Measurements from ENCODE around the gene THSD7B. TPM values are rescaled to one million over a fixed set of nuclear protein-coding genes. Genes with fewer than 3 reads are reported as not detected.

Gene THSD7B
- polyA plus RNA-seq, 2 of the 4 experiments (the other 2 are of a cell fraction) = not detected

GRCh38 chr2:137249463-137250130 lies 484.3 kb downstream of the THSD7B start:
- TF ChIP-seq, protein P1, sequence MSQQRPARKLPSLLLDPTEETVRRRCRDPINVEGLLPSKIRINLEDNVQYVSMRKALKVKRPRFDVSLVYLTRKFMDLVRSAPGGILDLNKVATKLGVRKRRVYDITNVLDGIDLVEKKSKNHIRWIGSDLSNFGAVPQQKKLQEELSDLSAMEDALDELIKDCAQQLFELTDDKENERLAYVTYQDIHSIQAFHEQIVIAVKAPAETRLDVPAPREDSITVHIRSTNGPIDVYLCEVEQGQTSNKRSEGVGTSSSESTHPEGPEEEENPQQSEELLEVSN (IDR thresholded peaks at IDR 0.05; ENCODE audit: borderline replicate concordance, low read depth) = no peak
- no peak for TF ChIP-seq RFX5 (IDR thresholded peaks at IDR 0.05)
- no peak for TF ChIP-seq CTCF (IDR thresholded peaks at IDR 0.05)
- no peak for TF ChIP-seq BHLHE40 (IDR thresholded peaks at IDR 0.05; ENCODE audit: low read depth, low read length)
- TF ChIP-seq ZSCAN20 (CRISPR knock-in tag; IDR thresholded peaks at IDR 0.05) = no peak
- no peak for TF ChIP-seq HOXB13 (CRISPR knock-in tag; IDR thresholded peaks at IDR 0.05; ENCODE audit: low read depth)
- TF ChIP-seq, protein P2, sequence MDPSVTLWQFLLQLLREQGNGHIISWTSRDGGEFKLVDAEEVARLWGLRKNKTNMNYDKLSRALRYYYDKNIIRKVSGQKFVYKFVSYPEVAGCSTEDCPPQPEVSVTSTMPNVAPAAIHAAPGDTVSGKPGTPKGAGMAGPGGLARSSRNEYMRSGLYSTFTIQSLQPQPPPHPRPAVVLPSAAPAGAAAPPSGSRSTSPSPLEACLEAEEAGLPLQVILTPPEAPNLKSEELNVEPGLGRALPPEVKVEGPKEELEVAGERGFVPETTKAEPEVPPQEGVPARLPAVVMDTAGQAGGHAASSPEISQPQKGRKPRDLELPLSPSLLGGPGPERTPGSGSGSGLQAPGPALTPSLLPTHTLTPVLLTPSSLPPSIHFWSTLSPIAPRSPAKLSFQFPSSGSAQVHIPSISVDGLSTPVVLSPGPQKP (IDR thresholded peaks at IDR 0.05; ENCODE audit: low read depth, low read length) = no peak
- CTCF ChIA-PET = no interaction called here
- FAIRE-seq (no peak), DNase-seq (ENCODE audit: low read depth in 1 of 2, low spot score in 1 of 2) (no peak), ATAC-seq (no peak)
- 4% methylated on average over 4 of the region's 4 CpGs for WGBS (ENCODE audit: missing lambda C conversion rate)
- POLR2A ChIA-PET = no interaction called here
- H3K9me3 ChIP-seq = no peaks in the 10 kb centered on the region
- H3K4me3 ChIP-seq = no peak overlapping the region
- H3K4me2 ChIP-seq = no peak overlapping the region
- no peaks in the 10 kb centered on the region for H3K4me1 ChIP-seq
- H3K27ac ChIP-seq = no peak overlapping the region

- H3K4me3 ChIP-seq = no peak overlapping the region
- H3K4me1 ChIP-seq = no peaks in the 10 kb centered on the region
- TF ChIP-seq ZSCAN20 (CRISPR knock-in tag; IDR thresholded peaks at IDR 0.05) (no peak), CHD2 (IDR thresholded peaks at IDR 0.05; ENCODE audit: low read length, partially characterized antibody) (no peak), ZC3H11A (IDR thresholded peaks at IDR 0.05) (no peak), HOXB13 (CRISPR knock-in tag; IDR thresholded peaks at IDR 0.05; ENCODE audit: low read depth) (no peak), POLR2AphosphoS2 (conservative IDR thresholded peaks at IDR 0.05; ENCODE audit: low read length) (no peak), PHF8 (IDR thresholded peaks at IDR 0.05; ENCODE audit: borderline replicate concordance, low read depth) (no peak), FOXS1 (CRISPR knock-in tag; IDR thresholded peaks at IDR 0.05) (no peak), HOXB5 (CRISPR knock-in tag; IDR thresholded peaks at IDR 0.05) (no peak), MAFK (IDR thresholded peaks at IDR 0.05; ENCODE audit: partially characterized antibody) (no peak), CBX8 (IDR thresholded peaks at IDR 0.05) (no peak), MAZ (IDR thresholded peaks at IDR 0.05; ENCODE audit: borderline replicate concordance, low read depth, low read length) (no peak)
- ChIA-PET CTCF (no interaction called here), POLR2A (no interaction called here)
- 13% methylated on average over 3 of the region's 3 CpGs for WGBS (ENCODE audit: missing lambda C conversion rate)
- FAIRE-seq (no peak), ATAC-seq (no peak), DNase-seq (ENCODE audit: low read depth in 1 of 2, low spot score in 1 of 2) (no peak)
- H3K9me3 ChIP-seq = no peaks in the 10 kb centered on the region
- H3K4me2 ChIP-seq = no peak overlapping the region
- no peak overlapping the region for H3K27ac ChIP-seq
Measured at GRCh38 chr2:137250401-137250800, 485.1 kb downstream of the THSD7B start.

DNA sequence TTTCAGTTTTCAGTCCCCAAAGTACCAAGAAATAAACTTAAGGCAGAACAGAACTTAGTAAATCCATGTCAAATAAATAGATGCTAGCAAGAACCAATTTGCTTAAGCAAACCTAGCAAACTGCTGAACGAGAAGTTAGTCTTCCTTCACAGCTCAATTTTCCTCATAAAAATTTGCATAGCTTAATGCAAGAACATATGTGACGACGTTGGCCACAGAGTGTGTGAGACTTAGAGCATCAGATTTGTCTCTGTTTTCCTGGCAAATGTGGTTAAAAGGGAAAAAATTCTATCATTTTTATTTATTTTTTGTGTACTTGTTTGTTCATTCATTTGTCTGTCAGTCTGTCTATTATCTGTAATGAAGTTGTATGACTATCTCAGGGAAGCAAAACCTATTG lies 485.7 kb downstream of the THSD7B start:
- 16% methylated on average over 3 of the region's 3 CpGs for WGBS (ENCODE audit: missing lambda C conversion rate)
- POLR2A ChIA-PET = no interaction called here
- ATAC-seq (no peak), DNase-seq (ENCODE audit: low read depth in 1 of 2, low spot score in 1 of 2) (no peak), FAIRE-seq (no peak)
- Histone ChIP-seq H3K9me3 (no peaks in the 10 kb centered on the region), H3K4me3 (no peak overlapping the region), H3K4me2 (no peak overlapping the region), H3K27ac (no peak overlapping the region), H3K4me1 (no peaks in the 10 kb centered on the region)
- CTCF ChIA-PET = no interaction called here
- TF ChIP-seq HOXB5 (CRISPR knock-in tag; IDR thresholded peaks at IDR 0.05) (no peak), POLR2AphosphoS2 (conservative IDR thresholded peaks at IDR 0.05; ENCODE audit: low read length) (no peak), FOSL2 (IDR thresholded peaks at IDR 0.05) (no peak), FOSL2 (CRISPR knock-in tag; IDR thresholded peaks at IDR 0.05) (no peak), KDM1A (IDR thresholded peaks at IDR 0.05; ENCODE audit: low read depth) (no peak), CEBPB (IDR thresholded peaks at IDR 0.05) (no peak), HDAC2 (IDR thresholded peaks at IDR 0.05) (no peak), SMC3 (IDR thresholded peaks at IDR 0.05) (no peak), ZNF302 (CRISPR knock-in tag; IDR thresholded peaks at IDR 0.05) (no peak), ATOH8 (CRISPR knock-in tag; IDR thresholded peaks at IDR 0.05; ENCODE audit: low read depth) (no peak), KDM5A (IDR thresholded peaks at IDR 0.05) (no peak), ZSCAN20 (CRISPR knock-in tag; IDR thresholded peaks at IDR 0.05) (no peak)
- TF ChIP-seq, protein P3, sequence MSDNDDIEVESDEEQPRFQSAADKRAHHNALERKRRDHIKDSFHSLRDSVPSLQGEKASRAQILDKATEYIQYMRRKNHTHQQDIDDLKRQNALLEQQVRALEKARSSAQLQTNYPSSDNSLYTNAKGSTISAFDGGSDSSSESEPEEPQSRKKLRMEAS (IDR thresholded peaks at IDR 0.05) = no peak
- TF ChIP-seq, protein P4, sequence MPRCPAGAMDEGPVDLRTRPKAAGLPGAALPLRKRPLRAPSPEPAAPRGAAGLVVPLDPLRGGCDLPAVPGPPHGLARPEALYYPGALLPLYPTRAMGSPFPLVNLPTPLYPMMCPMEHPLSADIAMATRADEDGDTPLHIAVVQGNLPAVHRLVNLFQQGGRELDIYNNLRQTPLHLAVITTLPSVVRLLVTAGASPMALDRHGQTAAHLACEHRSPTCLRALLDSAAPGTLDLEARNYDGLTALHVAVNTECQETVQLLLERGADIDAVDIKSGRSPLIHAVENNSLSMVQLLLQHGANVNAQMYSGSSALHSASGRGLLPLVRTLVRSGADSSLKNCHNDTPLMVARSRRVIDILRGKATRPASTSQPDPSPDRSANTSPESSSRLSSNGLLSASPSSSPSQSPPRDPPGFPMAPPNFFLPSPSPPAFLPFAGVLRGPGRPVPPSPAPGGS (IDR thresholded peaks at IDR 0.05) = no peak
